Astrocyte (in vitro differentiated cells and primary cell): Measurements from ENCODE around the gene CA5B. TPM values are rescaled to one million over a fixed set of nuclear protein-coding genes. Genes with fewer than 3 reads are reported as not detected.
"Not testable (repeated sequence)": the region's sequence is repeated elsewhere in the genome, so short reads cannot be mapped to it uniquely, and the experiment has no call there.

ENCODE experiments used
- DNase-seq: peaks from one replicate; pipeline ENCODE4 v3.0.0-alpha.2; 2010; ENCODE audit warnings: low read depth
- FAIRE-seq: peaks from 2 replicates; lab custom pipeline; 2011; peaks lifted over from hg19 to GRCh38; lab: Jason Lieb, UNC
- H2AFZ ChIP-seq: 2 replicates; pipeline ENCODE4 v1.6.0; 2012; ENCODE audit warnings: low read depth, low read length, inconsistent platforms
- H3K27ac ChIP-seq: 2 replicates; pipeline ENCODE4 v1.5.1; 2011; ENCODE audit warnings: low read depth, low read length, inconsistent platforms
- H3K27me3 ChIP-seq: 2 replicates; pipeline ENCODE4 v1.6.0; 2011; ENCODE audit warnings: low read length, inconsistent platforms; ENCODE audit not compliant: insufficient read depth
- H3K36me3 ChIP-seq: 2 replicates; pipeline ENCODE4 v1.5.1; 2011; ENCODE audit warnings: low read length, inconsistent platforms; ENCODE audit not compliant: insufficient read depth
- H3K4me1 ChIP-seq: 2 replicates; pipeline ENCODE4 v1.5.1; 2011; ENCODE audit warnings: low read length, inconsistent platforms; ENCODE audit not compliant: insufficient read depth
- H3K4me2 ChIP-seq: 2 replicates; pipeline ENCODE4 v1.6.0; 2012; ENCODE audit warnings: low read length, inconsistent platforms
- H3K4me3 ChIP-seq: 2 replicates; pipeline ENCODE4 v1.5.1; 2011; ENCODE audit warnings: low read depth, mild to moderate bottlenecking, low read length, inconsistent platforms; ENCODE audit not compliant: insufficient read depth
- H3K79me2 ChIP-seq: 2 replicates; pipeline ENCODE4 v1.6.0; 2012; ENCODE audit warnings: mild to moderate bottlenecking, low read length, inconsistent platforms; ENCODE audit not compliant: insufficient read depth
- H3K9ac ChIP-seq: 2 replicates; pipeline ENCODE4 v1.6.0; 2012; ENCODE audit warnings: mild to moderate bottlenecking, low read length, inconsistent platforms
- H3K9me3 ChIP-seq: 2 replicates; pipeline ENCODE4 v1.5.1; 2012; ENCODE audit warnings: low read depth, mild to moderate bottlenecking, low read length, inconsistent platforms; ENCODE audit not compliant: insufficient read depth
- H4K20me1 ChIP-seq: 2 replicates; pipeline ENCODE4 v1.6.0; 2012; ENCODE audit warnings: low read length, inconsistent platforms; ENCODE audit not compliant: insufficient read depth
- H3K27ac Mint-ChIP-seq: one replicate; pipeline ENCODE4 v1.8.0; 2021; ENCODE audit warnings: mild to moderate bottlenecking, mixed read lengths; ENCODE audit not compliant: unreplicated experiment
- H3K27me3 Mint-ChIP-seq: one replicate; pipeline ENCODE4 v1.8.0; 2021; ENCODE audit warnings: low read depth, mixed read lengths; ENCODE audit not compliant: unreplicated experiment
- H3K36me3 Mint-ChIP-seq: one replicate; pipeline ENCODE4 v1.8.0; 2021; ENCODE audit warnings: low read depth, mixed read lengths; ENCODE audit not compliant: unreplicated experiment
- H3K4me1 Mint-ChIP-seq: one replicate; pipeline ENCODE4 v1.8.0; 2021; ENCODE audit warnings: low read depth, mixed read lengths; ENCODE audit not compliant: unreplicated experiment
- H3K4me3 Mint-ChIP-seq: one replicate; pipeline ENCODE4 v1.8.0; 2021; ENCODE audit warnings: mild to moderate bottlenecking, moderate library complexity, mixed read lengths; ENCODE audit not compliant: unreplicated experiment
- H3K9me3 Mint-ChIP-seq: one replicate; pipeline ENCODE4 v1.8.0; 2021; ENCODE audit warnings: mild to moderate bottlenecking, mixed read lengths; ENCODE audit not compliant: unreplicated experiment
- EZH2 ChIP-seq: IDR thresholded peaks from 2 replicates; pipeline ENCODE4 v1.6.1; 2012; ENCODE audit warnings: mild to moderate bottlenecking, low read length, inconsistent platforms; ENCODE audit not compliant: insufficient read depth
- total RNA-seq: library from RNA; stranded (reverse); gene quantifications from 2 replicates; pipeline ENCODE4 v1.2.1, GENCODE V29; 2021
- TF ChIP-seq, protein P1 (sequence below): IDR thresholded peaks from 2 replicates; pipeline ENCODE4 v1.5.1; 2011; ENCODE audit warnings: low read depth, mild to moderate bottlenecking, inconsistent platforms, low read length, moderate library complexity; ENCODE audit not compliant: insufficient read depth

The CA5B gene
- total RNA-seq, 1 donor from 2014 or later = 6.4 TPM

DNA sequence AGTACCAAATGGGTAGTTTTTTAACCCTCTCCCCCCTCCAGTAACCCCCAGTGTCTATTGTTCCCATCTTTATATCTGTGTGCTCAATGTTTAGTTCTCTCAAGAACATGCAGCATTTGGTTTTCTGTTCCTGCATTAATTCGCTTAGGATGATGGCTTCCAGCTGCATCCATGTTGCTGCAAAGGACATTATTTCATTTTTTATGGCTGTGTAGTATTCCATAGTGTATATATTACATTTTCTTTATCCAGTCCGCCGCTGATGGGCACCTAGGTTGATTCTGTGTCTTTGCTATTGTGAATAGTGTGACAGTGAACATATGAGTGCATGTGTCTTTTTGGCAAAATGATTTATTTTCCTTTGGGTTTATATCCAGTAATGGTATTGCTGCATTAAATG, 41.6 kb upstream of the CA5B start:
- Histone ChIP-seq H3K36me3 (peaks cover 3% of the 10 kb centered on the region), H2AFZ (no peak overlapping the region), H3K27me3 (no peaks in the 10 kb centered on the region), H3K4me2 (no peak overlapping the region), H3K4me3 (no peak overlapping the region), H3K4me1 (no peaks in the 10 kb centered on the region), H3K27ac (no peak overlapping the region), H4K20me1 (no peaks in the 10 kb centered on the region), H3K79me2 (no peaks in the 10 kb centered on the region), H3K9ac (no peak overlapping the region), H3K9me3 (no peaks in the 10 kb centered on the region)
- Mint-ChIP-seq H3K36me3 (no peaks in the 10 kb centered on the region), H3K27me3 (no peaks in the 10 kb centered on the region), H3K4me1 (no peaks in the 10 kb centered on the region), H3K4me3 (no peak overlapping the region), H3K9me3 (peaks cover 2% of the 10 kb centered on the region), H3K27ac (no peak overlapping the region)
- FAIRE-seq = peak; percentile 81
- TF ChIP-seq EZH2 = no peak
- TF ChIP-seq, protein P1, sequence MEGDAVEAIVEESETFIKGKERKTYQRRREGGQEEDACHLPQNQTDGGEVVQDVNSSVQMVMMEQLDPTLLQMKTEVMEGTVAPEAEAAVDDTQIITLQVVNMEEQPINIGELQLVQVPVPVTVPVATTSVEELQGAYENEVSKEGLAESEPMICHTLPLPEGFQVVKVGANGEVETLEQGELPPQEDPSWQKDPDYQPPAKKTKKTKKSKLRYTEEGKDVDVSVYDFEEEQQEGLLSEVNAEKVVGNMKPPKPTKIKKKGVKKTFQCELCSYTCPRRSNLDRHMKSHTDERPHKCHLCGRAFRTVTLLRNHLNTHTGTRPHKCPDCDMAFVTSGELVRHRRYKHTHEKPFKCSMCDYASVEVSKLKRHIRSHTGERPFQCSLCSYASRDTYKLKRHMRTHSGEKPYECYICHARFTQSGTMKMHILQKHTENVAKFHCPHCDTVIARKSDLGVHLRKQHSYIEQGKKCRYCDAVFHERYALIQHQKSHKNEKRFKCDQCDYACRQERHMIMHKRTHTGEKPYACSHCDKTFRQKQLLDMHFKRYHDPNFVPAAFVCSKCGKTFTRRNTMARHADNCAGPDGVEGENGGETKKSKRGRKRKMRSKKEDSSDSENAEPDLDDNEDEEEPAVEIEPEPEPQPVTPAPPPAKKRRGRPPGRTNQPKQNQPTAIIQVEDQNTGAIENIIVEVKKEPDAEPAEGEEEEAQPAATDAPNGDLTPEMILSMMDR = no peak
- no peak for DNase-seq

DNA sequence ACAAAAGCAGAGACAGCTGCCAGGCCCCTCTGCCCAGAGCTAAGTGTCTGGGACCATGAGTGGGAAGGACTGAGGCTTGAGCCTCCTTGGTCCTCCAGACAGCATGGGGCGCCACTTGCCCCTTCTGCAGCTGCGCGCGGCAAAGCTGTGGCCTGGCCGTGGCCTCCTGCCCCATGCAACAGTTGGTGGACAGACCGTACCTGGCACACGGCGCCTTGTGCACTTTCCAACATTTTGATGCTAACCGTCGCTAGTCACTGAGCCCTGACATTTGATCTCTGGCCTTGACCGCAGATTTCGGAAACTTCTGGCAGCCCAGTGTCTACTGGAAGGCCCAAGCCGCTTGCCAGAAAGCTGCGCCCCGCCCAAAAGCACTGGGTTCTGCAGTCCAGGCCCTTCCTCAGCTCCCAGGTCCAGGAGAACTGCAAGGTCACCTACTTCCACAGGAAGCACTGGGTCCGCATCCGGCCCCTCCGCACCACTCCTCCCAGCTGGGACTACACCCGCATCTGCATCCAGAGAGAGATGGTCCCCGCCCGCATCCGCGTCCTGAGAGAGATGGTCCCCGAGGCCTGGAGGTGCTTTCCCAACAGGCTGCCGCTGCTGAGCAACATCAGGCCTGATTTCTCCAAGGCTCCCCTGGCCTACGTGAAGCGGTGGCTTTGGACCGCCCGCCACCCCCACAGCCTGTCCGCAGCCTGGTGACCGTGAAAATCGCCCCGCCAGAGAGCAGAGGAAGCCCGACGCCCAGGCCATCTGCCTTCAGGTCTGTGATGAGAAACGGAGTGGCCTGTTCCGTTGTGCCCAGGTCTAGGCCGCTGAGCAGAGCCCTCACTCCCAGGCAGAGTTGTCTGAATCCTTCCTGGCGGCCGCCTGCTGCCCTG, 35.3 kb upstream of the CA5B start:
- peaks cover 3% of the 10 kb centered on the region for H3K36me3 ChIP-seq
- Mint-ChIP-seq H3K9me3 (no peaks in the 10 kb centered on the region), H3K4me1 (no peaks in the 10 kb centered on the region), H3K4me3 (no peak overlapping the region), H3K27ac (no peak overlapping the region), H3K36me3 (no peaks in the 10 kb centered on the region), H3K27me3 (no peaks in the 10 kb centered on the region)
- TF ChIP-seq, protein P1 = no peak
- no peak for TF ChIP-seq EZH2
- no peak overlapping the region for H3K27ac ChIP-seq
- H3K27me3 ChIP-seq = no peaks in the 10 kb centered on the region
- no peak for DNase-seq
- no peaks in the 10 kb centered on the region for H3K79me2 ChIP-seq
- FAIRE-seq = no peak
- no peaks in the 10 kb centered on the region for H3K4me1 ChIP-seq
- H3K4me3 ChIP-seq = no peak overlapping the region
- H2AFZ ChIP-seq = no peak overlapping the region
- no peaks in the 10 kb centered on the region for H4K20me1 ChIP-seq
- no peaks in the 10 kb centered on the region for H3K9me3 ChIP-seq
- no peak overlapping the region for H3K4me2 ChIP-seq
- H3K9ac ChIP-seq = no peak overlapping the region

DNA sequence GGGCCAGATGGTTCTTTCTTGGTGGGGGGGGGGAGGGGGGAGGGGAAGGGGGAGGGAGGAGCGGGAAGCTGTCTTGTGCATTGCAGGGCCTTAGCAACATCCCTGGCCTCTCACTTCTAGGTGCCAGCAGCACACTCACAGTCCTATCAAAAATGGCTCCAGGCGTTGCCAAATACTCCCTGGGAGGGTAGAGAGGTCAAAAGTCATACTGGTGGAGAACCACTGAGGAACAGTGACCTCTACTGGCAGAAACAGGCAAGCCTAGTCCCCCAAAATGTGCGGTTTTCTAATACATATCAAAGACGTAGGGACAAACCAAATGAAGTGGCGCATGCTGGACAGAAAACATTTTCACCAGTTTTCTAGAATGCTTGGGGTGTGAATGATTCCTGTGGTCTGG, 34.3 kb upstream of the CA5B start:
- H3K4me3 Mint-ChIP-seq, H3K27ac ChIP-seq, H3K27ac Mint-ChIP-seq, H3K9me3 Mint-ChIP-seq, H3K27me3 ChIP-seq, H3K27me3 Mint-ChIP-seq, H3K4me1 Mint-ChIP-seq, H3K36me3 Mint-ChIP-seq, DNase-seq, H2AFZ ChIP-seq, H3K9ac ChIP-seq, FAIRE-seq, H3K4me3 ChIP-seq, H3K36me3 ChIP-seq, H3K79me2 ChIP-seq, H3K4me2 ChIP-seq, H3K9me3 ChIP-seq, H4K20me1 ChIP-seq, H3K4me1 ChIP-seq: not testable (repeated sequence)

DNA sequence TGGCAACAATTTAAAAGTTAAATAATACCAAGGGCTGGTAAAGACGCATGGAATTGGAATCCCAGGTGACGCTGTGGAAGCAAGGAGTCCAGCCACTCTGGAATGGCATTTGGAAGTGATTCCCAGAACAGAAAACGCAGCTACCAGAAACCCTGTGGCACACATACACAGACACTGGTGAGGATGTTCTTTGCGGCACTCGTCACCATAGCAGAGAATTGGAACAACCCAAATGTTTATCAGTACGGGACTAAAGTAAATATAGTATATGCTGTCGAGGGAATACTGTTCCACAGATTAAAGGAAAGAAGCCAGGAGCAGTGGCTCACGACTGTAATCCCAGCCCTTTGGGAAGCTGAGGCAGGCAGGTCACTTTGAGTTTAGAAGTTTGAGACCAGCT, 33.8 kb upstream of the CA5B start:
- H3K9me3 ChIP-seq, H3K4me3 Mint-ChIP-seq, H3K27ac ChIP-seq, H3K27me3 ChIP-seq, H3K27me3 Mint-ChIP-seq, DNase-seq, H4K20me1 ChIP-seq, H3K4me3 ChIP-seq, H3K9me3 Mint-ChIP-seq, H3K4me1 ChIP-seq, H3K36me3 Mint-ChIP-seq, H3K27ac Mint-ChIP-seq, H3K36me3 ChIP-seq, H2AFZ ChIP-seq, H3K9ac ChIP-seq, H3K79me2 ChIP-seq, H3K4me2 ChIP-seq, H3K4me1 Mint-ChIP-seq: not testable (repeated sequence)
- FAIRE-seq = peak; percentile 100
